ENCODE results near the gene NDRG2.

The NDRG2 gene

GRCh38 chr14:20998674-20999366 is 26.0 kb downstream of the NDRG2 start, which contains the start of gene SLC39A2:
Gene SLC39A2 (plus strand): TSS chr14:20999293. CDS start chr14:20999447, 154 bp downstream.
- no peak for DNase-seq (ENCODE audit: low spot score)
- no peak for TF ChIP-seq CTCF (IDR thresholded peaks at IDR 0.05; ENCODE audit: extremely low read depth, missing control alignments)

- no peak for TF ChIP-seq CTCF (IDR thresholded peaks at IDR 0.05; ENCODE audit: extremely low read depth, missing control alignments)
- no peak for DNase-seq (ENCODE audit: low spot score)
Measured at GRCh38 chr14:20998139-20998538, 26.7 kb downstream of the NDRG2 start.

GRCh38 chr14:20997564-20997963 is 27.3 kb downstream of the NDRG2 start:
- no peak for DNase-seq (ENCODE audit: low spot score)
- no peak for TF ChIP-seq CTCF (IDR thresholded peaks at IDR 0.05; ENCODE audit: extremely low read depth, missing control alignments)

- DNase-seq (ENCODE audit: low spot score): no peak
- TF ChIP-seq CTCF (IDR thresholded peaks at IDR 0.05; ENCODE audit: extremely low read depth, missing control alignments): no peak
Measured at GRCh38 chr14:20997115-20997514, 27.7 kb downstream of the NDRG2 start.

- DNase-seq (ENCODE audit: low spot score): no peak
- no peak for TF ChIP-seq CTCF (IDR thresholded peaks at IDR 0.05; ENCODE audit: extremely low read depth, missing control alignments)
Measured at GRCh38 chr14:20996521-20996920, 28.3 kb downstream of the NDRG2 start.

- TF ChIP-seq CTCF (IDR thresholded peaks at IDR 0.05; ENCODE audit: extremely low read depth, missing control alignments): no peak
- peak; percentile 87 for DNase-seq (ENCODE audit: low spot score)
Measured at GRCh38 chr14:20989787-20990600, 34.9 kb downstream of the NDRG2 start, which contains the start of gene METTL17. Gene METTL17 (plus strand): TSS chr14:20989980. CDS start chr14:20990003, 23 bp downstream.

- TF ChIP-seq CTCF (IDR thresholded peaks at IDR 0.05; ENCODE audit: extremely low read depth, missing control alignments): no peak
- no peak for DNase-seq (ENCODE audit: low spot score)
Measured at GRCh38 chr14:20989471-20989786, 35.4 kb downstream of the NDRG2 start.
